ENCODE results near the gene GLO1.

The GLO1 gene

DNA sequence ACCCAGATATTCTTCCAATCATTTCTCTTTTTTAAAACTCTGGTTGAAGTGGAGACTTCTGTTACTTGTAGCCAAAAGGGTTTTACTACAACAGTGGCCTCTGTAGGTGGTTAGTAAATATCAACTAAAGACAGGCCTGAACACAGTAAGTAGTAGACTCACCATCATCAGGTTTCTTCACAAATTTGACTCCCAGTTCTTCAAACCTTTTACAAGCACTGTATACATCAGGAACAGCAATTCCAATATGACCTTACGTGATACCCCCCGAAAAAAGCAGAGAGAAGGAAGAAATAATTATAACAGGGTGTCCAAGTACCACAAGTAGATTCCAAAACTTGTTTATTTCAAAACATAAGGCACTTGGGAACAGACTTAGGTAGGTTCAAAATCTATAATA lies 21.1 kb downstream of the GLO1 start:
- peaks cover 70% of the 10 kb centered on the region for H3K36me3 ChIP-seq (ENCODE audit: insufficient read depth, low read depth, low read length)
- H3K9ac ChIP-seq (ENCODE audit: low read depth, low read length): no peak overlapping the region
- H3K27ac ChIP-seq (ENCODE audit: low read length): no peak overlapping the region
- H3K9me3 ChIP-seq (ENCODE audit: insufficient read depth, low read depth, low read length): no peaks in the 10 kb centered on the region
- H3K27me3 ChIP-seq (ENCODE audit: insufficient read depth, low read length): no peaks in the 10 kb centered on the region
- H3K4me3 ChIP-seq (ENCODE audit: low read length): no peak overlapping the region
- no peaks in the 10 kb centered on the region for H3K4me1 ChIP-seq (ENCODE audit: insufficient read depth, low read length)

DNA sequence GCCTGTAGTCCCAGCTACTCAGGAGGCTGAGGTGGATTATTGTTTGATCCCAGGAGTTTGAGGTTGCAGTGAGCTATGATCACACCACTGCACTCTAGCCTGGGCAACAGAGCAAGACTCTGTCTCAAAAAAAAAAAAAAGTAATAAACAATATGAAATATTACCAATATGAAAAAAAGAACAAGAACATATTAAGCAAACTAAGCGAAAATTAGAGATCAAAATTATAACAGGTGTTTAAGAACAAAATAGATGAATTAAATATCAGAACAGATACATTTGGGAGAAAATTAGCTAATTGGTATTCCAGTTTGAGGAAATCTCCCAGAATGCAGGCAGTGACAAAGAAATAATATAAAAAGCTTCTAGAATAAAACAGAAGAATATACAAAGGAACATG lies 23.3 kb downstream of the GLO1 start:
- Histone ChIP-seq H3K4me1 (ENCODE audit: insufficient read depth, low read length) (no peaks in the 10 kb centered on the region), H3K36me3 (ENCODE audit: insufficient read depth, low read depth, low read length) (peaks cover 73% of the 10 kb centered on the region), H3K27me3 (ENCODE audit: insufficient read depth, low read length) (no peaks in the 10 kb centered on the region), H3K4me3 (ENCODE audit: low read length) (no peak overlapping the region), H3K27ac (ENCODE audit: low read length) (no peak overlapping the region), H3K9ac (ENCODE audit: low read depth, low read length) (no peak overlapping the region), H3K9me3 (ENCODE audit: insufficient read depth, low read depth, low read length) (no peaks in the 10 kb centered on the region)

DNA sequence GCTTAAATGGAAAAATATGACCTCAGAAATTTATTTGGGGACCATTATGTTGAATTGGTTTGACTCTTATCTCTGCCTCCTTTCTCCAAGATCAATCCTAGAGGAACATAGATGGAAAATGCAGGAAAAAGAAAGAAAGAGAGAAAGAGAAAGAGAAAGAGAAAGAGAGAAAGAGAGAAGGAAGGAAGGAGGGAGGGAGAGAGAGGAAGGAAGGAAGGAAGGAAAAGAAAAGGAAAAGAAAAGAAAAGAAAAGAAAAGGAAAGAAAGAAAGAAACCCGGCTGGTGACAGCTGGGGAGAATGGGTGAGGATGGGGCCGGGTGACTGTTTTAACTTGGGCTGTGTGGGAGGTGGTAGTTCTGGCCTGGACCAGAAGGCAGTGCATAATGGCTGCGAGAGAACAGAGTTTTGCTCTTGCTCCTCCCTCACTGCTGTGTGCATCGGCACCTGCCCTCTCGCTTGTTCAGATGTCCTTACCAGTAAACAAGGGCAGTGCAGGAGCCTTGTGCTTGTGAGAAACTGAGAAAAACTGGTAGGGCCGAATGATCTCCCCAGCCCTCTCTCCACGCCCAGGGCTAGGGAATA lies 24.7 kb downstream of the GLO1 start:
- peaks cover 64% of the 10 kb centered on the region for H3K36me3 ChIP-seq (ENCODE audit: insufficient read depth, low read depth, low read length)
- no peak overlapping the region for H3K9ac ChIP-seq (ENCODE audit: low read depth, low read length)
- H3K27me3 ChIP-seq (ENCODE audit: insufficient read depth, low read length): no peaks in the 10 kb centered on the region
- H3K4me3 ChIP-seq (ENCODE audit: low read length): no peak overlapping the region
- H3K4me1 ChIP-seq (ENCODE audit: insufficient read depth, low read length): no peaks in the 10 kb centered on the region
- no peak overlapping the region for H3K27ac ChIP-seq (ENCODE audit: low read length)
- no peaks in the 10 kb centered on the region for H3K9me3 ChIP-seq (ENCODE audit: insufficient read depth, low read depth, low read length)

DNA sequence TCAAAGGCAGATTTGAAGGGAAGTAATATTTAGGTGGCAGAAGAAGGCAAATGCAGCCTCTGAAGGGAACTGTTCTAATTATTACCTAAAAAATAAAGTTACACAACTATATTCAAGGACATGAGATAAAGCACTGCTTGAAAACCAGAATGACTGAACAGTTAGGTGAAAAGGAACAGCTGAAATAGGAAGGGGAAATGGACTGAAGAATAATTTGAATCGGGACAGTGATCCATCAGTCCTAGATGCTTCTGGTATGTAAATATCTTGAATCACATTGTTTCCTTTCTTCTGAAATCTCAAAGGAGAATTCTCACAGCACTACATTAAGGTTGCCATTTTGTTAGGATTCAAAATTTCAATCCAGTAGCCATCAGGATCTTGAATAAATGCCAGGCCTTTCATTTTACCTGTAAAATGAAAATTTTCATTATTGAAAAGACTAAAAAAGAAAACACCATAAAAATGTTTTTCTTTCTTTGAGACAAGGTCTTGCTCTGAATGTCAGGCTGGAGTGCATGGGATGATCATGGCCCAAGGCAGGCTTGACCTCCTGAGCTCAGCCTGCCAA lies 25.9 kb downstream of the GLO1 start:
- no peaks in the 10 kb centered on the region for H3K4me1 ChIP-seq (ENCODE audit: insufficient read depth, low read length)
- H3K27me3 ChIP-seq (ENCODE audit: insufficient read depth, low read length): no peaks in the 10 kb centered on the region
- H3K36me3 ChIP-seq (ENCODE audit: insufficient read depth, low read depth, low read length): peaks cover 52% of the 10 kb centered on the region
- no peak overlapping the region for H3K9ac ChIP-seq (ENCODE audit: low read depth, low read length)
- H3K4me3 ChIP-seq (ENCODE audit: low read length): no peak overlapping the region
- H3K27ac ChIP-seq (ENCODE audit: low read length): no peak overlapping the region
- no peaks in the 10 kb centered on the region for H3K9me3 ChIP-seq (ENCODE audit: insufficient read depth, low read depth, low read length)

DNA sequence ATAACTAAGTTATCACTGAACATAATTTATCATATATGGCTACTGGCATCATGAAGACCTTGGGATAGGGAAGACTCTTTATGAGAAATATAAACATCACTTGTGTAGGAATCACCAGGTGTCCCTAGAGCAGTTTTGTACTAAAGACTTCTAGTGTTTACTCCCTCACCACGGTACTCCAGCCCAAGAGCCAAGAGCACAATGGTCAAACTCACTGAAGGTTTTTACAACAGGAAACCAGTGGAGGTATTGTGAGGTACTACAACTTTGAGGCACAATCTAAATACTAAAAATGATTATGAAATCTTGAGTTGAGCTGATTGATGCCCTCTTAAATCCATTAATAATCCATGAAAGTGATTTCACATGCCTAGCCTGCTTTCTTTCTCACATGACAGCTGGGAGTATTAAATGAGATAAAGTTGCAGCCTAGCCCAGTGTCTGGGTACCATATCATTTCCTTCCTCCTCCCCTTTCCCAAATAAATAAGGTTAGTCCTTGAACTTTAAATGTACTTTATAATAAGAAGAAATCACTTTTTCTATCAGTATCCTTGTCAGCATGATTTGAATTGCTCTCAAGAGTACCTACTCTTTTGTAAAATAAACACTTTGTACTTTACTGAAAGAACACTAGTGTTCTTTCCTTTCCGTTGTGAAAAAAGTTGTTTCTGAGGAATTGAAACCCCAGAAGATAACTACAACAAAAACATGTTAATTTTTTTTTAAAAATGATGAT lies 26.5 kb downstream of the GLO1 start:
- peaks cover 45% of the 10 kb centered on the region for H3K36me3 ChIP-seq (ENCODE audit: insufficient read depth, low read depth, low read length)
- H3K27me3 ChIP-seq (ENCODE audit: insufficient read depth, low read length): no peaks in the 10 kb centered on the region

DNA sequence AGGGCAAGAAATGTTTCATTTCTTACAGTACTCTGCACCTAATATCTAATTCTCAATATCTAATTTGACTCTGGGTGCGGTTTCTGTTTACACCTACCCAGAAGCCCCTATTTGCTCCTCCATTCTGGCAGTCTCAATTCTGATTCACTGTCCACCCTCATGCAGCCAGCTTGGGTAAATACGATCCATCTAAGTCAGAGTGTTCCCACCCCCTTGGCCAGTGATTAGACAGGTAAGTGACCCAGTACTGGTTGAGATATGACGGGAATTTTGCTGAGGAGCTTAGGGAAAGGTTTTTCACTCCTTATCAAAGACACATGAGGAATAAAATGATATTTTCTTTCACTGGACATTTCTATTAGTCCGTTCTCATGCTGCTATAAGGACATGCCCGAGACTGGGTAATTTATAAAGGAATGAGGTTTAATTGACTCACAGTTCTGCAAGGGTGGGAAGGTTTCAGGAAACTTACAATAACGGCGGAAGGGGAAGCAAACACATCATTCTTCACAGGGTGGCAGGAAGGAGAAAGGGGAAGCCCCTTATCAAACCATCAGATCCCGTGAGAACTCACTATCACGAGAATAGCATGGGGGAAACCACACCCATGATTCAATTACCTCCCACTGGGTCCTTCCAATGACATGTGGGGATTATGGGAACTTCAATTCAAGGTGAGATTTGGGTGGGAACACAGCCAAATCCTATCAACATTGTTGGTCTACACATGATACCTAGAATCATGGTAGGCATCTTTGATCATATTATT lies 29.4 kb downstream of the GLO1 start:
- H3K27ac ChIP-seq (ENCODE audit: low read length): no peak overlapping the region
- no peak overlapping the region for H3K4me3 ChIP-seq (ENCODE audit: low read length)
- H3K9ac ChIP-seq (ENCODE audit: low read depth, low read length): no peak overlapping the region
- no peaks in the 10 kb centered on the region for H3K27me3 ChIP-seq (ENCODE audit: insufficient read depth, low read length)
- no peaks in the 10 kb centered on the region for H3K9me3 ChIP-seq (ENCODE audit: insufficient read depth, low read depth, low read length)
- no peaks in the 10 kb centered on the region for H3K4me1 ChIP-seq (ENCODE audit: insufficient read depth, low read length)
- peaks cover 39% of the 10 kb centered on the region for H3K36me3 ChIP-seq (ENCODE audit: insufficient read depth, low read depth, low read length)

More for the DNA sequence above, 26.5 kb downstream of the GLO1 start:
- Histone ChIP-seq H3K9ac (ENCODE audit: low read depth, low read length) (no peak overlapping the region), H3K9me3 (ENCODE audit: insufficient read depth, low read depth, low read length) (no peaks in the 10 kb centered on the region), H3K27ac (ENCODE audit: low read length) (no peak overlapping the region), H3K4me1 (ENCODE audit: insufficient read depth, low read length) (no peaks in the 10 kb centered on the region), H3K4me3 (ENCODE audit: low read length) (no peak overlapping the region)

DNA sequence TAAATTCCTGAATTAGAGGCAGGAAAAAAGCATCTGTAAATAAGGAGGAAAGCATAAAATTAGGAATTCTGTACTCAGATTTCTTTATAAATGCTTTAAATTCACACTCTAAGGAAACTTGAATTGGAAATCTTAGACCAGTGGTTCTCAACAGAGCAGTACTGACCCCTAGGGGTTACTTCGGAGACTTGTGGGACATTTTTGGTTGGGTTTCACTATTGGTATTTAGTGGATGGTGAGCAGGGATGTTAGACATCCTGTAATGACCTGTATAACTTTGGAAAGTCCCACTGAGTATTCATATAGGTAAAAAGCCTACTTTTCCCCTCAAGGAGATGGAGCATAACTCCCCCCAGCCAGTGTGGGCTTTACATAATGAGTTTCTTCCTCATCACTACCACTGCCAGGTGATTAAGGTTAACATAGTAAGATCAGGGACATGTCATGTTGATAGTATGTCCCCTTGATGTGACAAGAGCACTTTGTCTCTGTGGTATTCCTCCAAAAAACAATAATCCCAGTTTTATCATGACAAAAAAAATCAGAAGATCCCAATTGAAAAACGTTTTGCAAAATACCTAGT lies 31.0 kb downstream of the GLO1 start:
- Histone ChIP-seq H3K4me3 (ENCODE audit: low read length) (no peak overlapping the region), H3K27me3 (ENCODE audit: insufficient read depth, low read length) (no peaks in the 10 kb centered on the region), H3K9ac (ENCODE audit: low read depth, low read length) (no peak overlapping the region), H3K9me3 (ENCODE audit: insufficient read depth, low read depth, low read length) (no peaks in the 10 kb centered on the region), H3K27ac (ENCODE audit: low read length) (no peak overlapping the region), H3K36me3 (ENCODE audit: insufficient read depth, low read depth, low read length) (peaks cover 25% of the 10 kb centered on the region), H3K4me1 (ENCODE audit: insufficient read depth, low read length) (no peaks in the 10 kb centered on the region)

DNA sequence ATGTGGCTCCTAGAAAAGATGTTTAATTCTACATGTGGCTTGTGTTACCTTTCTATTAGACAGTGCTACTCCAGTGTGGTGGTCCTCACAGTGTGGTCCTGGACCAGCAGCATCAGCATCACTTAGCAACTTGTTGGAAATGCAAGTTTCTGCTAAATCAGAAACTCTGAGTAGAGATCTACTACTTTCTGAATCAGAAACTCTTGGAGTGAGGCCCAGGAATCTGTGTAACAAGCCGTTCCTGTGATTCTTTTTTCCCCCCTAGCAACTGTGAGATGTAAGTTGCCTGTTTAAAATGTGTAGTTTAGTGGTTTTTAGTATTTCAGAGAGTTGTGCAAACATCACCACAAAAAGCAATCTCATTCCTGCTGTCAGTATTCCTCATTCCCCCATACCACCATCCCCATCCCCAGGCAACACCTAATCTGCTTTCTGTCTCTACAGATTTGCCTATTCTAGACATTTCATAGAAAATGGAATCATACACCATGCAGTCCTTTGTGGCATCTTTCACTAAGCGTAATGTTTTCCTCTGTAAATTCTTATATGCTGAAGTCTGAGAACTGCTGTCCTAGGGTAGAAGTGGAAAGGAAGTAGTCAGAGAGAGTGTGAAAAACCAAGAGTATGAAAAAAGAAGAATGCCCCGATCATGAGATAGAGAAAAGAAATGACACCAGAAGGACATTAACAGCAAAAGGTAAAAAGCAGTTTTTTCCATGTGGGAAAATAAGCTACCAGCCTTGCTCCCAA lies 44.4 kb downstream of the GLO1 start:
- H3K4me3 ChIP-seq (ENCODE audit: low read length): no peak overlapping the region
- H3K27me3 ChIP-seq (ENCODE audit: insufficient read depth, low read length): no peaks in the 10 kb centered on the region
- H3K27ac ChIP-seq (ENCODE audit: low read length): no peak overlapping the region
- H3K36me3 ChIP-seq (ENCODE audit: insufficient read depth, low read depth, low read length): no peaks in the 10 kb centered on the region
- H3K4me1 ChIP-seq (ENCODE audit: insufficient read depth, low read length): no peaks in the 10 kb centered on the region
- H3K9ac ChIP-seq (ENCODE audit: low read depth, low read length): no peak overlapping the region
- H3K9me3 ChIP-seq (ENCODE audit: insufficient read depth, low read depth, low read length): no peaks in the 10 kb centered on the region

DNA sequence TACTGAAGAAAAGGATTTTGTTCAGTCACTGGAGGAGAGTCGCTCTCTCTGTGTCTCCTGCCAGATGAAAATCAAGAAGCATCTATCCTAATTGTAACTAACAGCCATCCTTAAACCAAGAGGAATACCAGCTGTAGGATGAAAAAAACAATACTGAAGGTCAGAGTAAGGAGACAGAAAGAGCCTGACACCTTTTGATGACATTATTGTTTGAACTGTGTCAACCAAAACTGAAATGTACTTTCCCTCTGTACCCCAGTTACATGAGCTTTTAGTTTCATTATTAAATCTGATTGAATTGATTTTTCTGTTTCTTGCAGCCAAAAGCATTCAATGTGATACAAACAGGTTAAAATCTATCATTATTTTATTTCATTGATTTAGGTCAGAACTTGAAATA lies 46.0 kb downstream of the GLO1 start:
- H3K4me3 ChIP-seq (ENCODE audit: low read length): no peak overlapping the region

DNA sequence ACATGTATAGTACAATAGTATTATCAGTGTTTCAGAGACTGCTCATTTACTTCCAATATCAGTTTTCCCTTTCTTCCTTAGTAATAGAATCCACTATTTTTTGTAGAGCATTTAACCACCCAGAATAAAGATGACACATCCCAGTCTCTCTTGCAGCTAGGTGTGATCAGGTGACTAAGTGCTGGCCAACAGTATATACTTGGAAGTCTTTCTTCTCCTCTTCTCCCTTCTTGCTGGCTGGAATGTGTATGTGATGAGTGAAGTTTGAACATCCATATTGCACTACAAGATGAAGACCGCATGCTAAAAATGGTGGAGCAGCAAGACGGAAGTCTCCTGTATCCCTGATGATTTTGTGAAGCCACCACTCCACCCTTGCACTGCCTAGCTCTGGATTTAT lies 48.7 kb downstream of the GLO1 start:
- Histone ChIP-seq H3K27ac (ENCODE audit: low read length) (no peak overlapping the region), H3K4me1 (ENCODE audit: insufficient read depth, low read length) (no peaks in the 10 kb centered on the region), H3K36me3 (ENCODE audit: insufficient read depth, low read depth, low read length) (no peaks in the 10 kb centered on the region), H3K9me3 (ENCODE audit: insufficient read depth, low read depth, low read length) (no peaks in the 10 kb centered on the region), H3K9ac (ENCODE audit: low read depth, low read length) (no peak overlapping the region), H3K27me3 (ENCODE audit: insufficient read depth, low read length) (no peaks in the 10 kb centered on the region), H3K4me3 (ENCODE audit: low read length) (no peak overlapping the region)

More for the DNA sequence above, 46.0 kb downstream of the GLO1 start:
- no peaks in the 10 kb centered on the region for H3K27me3 ChIP-seq (ENCODE audit: insufficient read depth, low read length)
- no peaks in the 10 kb centered on the region for H3K9me3 ChIP-seq (ENCODE audit: insufficient read depth, low read depth, low read length)
- H3K27ac ChIP-seq (ENCODE audit: low read length): no peak overlapping the region
- no peaks in the 10 kb centered on the region for H3K36me3 ChIP-seq (ENCODE audit: insufficient read depth, low read depth, low read length)
- no peak overlapping the region for H3K9ac ChIP-seq (ENCODE audit: low read depth, low read length)
- no peaks in the 10 kb centered on the region for H3K4me1 ChIP-seq (ENCODE audit: insufficient read depth, low read length)

DNA sequence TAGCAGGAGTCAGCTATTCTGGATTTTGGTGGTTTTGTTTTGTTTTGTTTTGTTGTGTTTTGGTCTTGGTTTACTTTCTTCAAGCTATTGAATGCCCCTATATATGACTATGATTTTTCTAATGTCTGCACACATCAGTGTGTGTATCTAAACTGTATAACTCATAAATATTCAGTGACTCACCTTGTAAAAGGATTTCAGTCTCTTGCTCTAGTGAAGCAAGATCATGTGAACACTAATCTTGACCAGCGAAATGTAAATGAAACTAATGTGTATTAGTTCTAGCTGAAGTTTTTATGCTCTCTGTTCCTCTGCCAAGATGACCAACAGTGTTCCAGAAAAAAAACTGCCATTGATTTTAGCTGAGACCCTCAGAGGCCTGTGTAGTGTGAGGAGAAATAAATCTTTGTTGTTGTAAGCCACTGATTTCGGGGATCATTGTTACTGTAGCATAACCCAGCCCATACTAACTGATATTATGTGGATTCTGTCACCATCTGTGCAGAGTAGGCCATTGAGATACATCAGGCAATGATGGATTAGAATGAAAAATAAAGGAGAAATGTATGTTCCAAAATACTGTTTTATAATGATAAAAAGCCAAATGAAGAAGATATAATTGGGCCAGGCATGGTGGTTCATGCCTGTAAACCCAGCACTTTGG lies 51.7 kb downstream of the GLO1 start:
- no peak overlapping the region for H3K9ac ChIP-seq (ENCODE audit: low read depth, low read length)

More for the DNA sequence above, 51.7 kb downstream of the GLO1 start:
- no peak overlapping the region for H3K4me3 ChIP-seq (ENCODE audit: low read length)
- H3K4me1 ChIP-seq (ENCODE audit: insufficient read depth, low read length): no peaks in the 10 kb centered on the region
- no peaks in the 10 kb centered on the region for H3K27me3 ChIP-seq (ENCODE audit: insufficient read depth, low read length)
- no peaks in the 10 kb centered on the region for H3K9me3 ChIP-seq (ENCODE audit: insufficient read depth, low read depth, low read length)
- H3K27ac ChIP-seq (ENCODE audit: low read length): no peak overlapping the region
- no peaks in the 10 kb centered on the region for H3K36me3 ChIP-seq (ENCODE audit: insufficient read depth, low read depth, low read length)

All from iPS-20b (cell line).